Stimulated activated CD8-positive, alpha-beta memory T cell treated with anti-CD3 and anti-CD28 coated beads, Interleukin-4, amount 100 ng/mL, for 1 hour (primary cell): ENCODE measurements around the gene CD69.

Experiments
- DNase-seq, 2 donors: peaks; one replicate each; pipeline ENCODE4 v3.0.0-alpha.2; 2020; ENCODE audit warnings: low read depth in 2 of 2, low spot score in 1 of 2

Gene CD69

GRCh38 chr12:9782547-9783382, 22.1 kb upstream of the CD69 start:
- DNase-seq = no peak

- DNase-seq = no peak
Observed at GRCh38 chr12:9781360-9781759, 20.7 kb upstream of the CD69 start.

GRCh38 chr12:9779209-9779608, 18.5 kb upstream of the CD69 start:
- no peak for DNase-seq

- no peak for DNase-seq
Observed at GRCh38 chr12:9776781-9777180, 16.1 kb upstream of the CD69 start.

- DNase-seq = no peak
Observed at GRCh38 chr12:9773216-9773877, 12.6 kb upstream of the CD69 start.

- DNase-seq = no peak
Observed at GRCh38 chr12:9763025-9763424, 2.3 kb upstream of the CD69 start.

GRCh38 chr12:9762369-9762768, 1.7 kb upstream of the CD69 start:
- DNase-seq = no peak

- no peak for DNase-seq
Observed at GRCh38 chr12:9761419-9761781, 699 bp upstream of the CD69 start.

GRCh38 chr12:9760120-9760519, 581 bp downstream of the CD69 start:
- no peak for DNase-seq

- no peak for DNase-seq
Observed at GRCh38 chr12:9759694-9760093, 1.0 kb downstream of the CD69 start.

- no peak for DNase-seq
Observed at GRCh38 chr12:9758119-9758518, 2.6 kb downstream of the CD69 start.

- no peak for DNase-seq
Observed at GRCh38 chr12:9757433-9758025, 3.2 kb downstream of the CD69 start.

GRCh38 chr12:9756706-9757105, 4.0 kb downstream of the CD69 start:
- DNase-seq = no peak

- DNase-seq = no peak
Observed at GRCh38 chr12:9756170-9756569, 4.5 kb downstream of the CD69 start.

- no peak for DNase-seq
Observed at GRCh38 chr12:9755567-9755966, 5.1 kb downstream of the CD69 start.

GRCh38 chr12:9755035-9755434, 5.7 kb downstream of the CD69 start:
- no peak for DNase-seq

GRCh38 chr12:9754099-9754927, 6.4 kb downstream of the CD69 start:
- no peak for DNase-seq

GRCh38 chr12:9753498-9753897, 7.2 kb downstream of the CD69 start:
- no peak for DNase-seq

- no peak for DNase-seq
Observed at GRCh38 chr12:9753073-9753472, 7.6 kb downstream of the CD69 start.

GRCh38 chr12:9752145-9752933, 8.4 kb downstream of the CD69 start:
- DNase-seq = no peak
